ENCODE results near the gene TM4SF4.

TM4SF4 gene

DNA sequence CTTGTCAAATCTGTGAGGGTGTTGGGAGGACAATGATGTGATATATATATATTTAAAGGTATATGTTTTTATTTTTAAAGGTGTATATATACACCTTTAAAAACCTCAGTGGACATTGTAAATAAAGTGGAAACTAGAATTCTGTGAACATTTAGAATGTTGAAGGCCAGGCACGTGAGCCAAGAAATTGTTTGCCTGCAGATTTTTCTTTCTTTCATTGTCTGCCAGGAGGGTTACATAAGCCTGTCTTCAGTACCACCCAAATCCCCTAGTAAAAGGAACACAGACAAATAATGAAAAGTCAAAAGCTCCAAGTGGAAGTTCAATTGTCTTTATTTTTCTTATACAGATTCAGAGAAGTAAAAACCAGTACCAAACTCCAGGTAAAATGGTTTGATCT lies 42.4 kb downstream of the TM4SF4 start:
- Histone ChIP-seq H3K27ac (ENCODE audit: low read depth, low read length) (no peak overlapping the region), H3K27me3 (ENCODE audit: control insufficient read depth, insufficient read depth, low read length) (no peaks in the 10 kb centered on the region), H3K9me3 (ENCODE audit: control insufficient read depth, insufficient read depth, low read depth, low read length) (no peaks in the 10 kb centered on the region), H3K4me1 (ENCODE audit: control insufficient read depth, insufficient read depth, low read length) (no peaks in the 10 kb centered on the region), H3K36me3 (ENCODE audit: control insufficient read depth, insufficient read depth, low read length) (peaks cover 23% of the 10 kb centered on the region), H3K9ac (ENCODE audit: low read length) (no peak overlapping the region), H3K4me3 (ENCODE audit: low read depth, low read length) (no peak overlapping the region)

DNA sequence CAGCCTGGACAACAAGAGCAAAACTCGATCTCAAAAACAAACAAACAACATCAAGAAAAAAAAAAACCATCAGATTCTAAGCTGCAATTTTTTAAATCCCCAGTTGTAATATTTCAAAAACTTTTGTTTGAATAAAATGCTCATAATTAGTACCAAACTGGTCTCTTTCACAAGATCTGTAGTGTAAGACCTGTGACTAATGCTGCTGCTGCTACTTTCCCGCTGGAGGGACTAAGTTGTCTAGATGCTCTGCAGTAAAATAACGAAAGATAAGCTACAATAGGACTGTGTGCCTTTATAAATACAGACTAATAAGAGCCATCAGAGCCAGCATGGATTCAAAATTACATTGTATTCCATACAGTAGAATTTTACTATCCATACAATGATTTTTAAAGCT lies 45.4 kb downstream of the TM4SF4 start:
- no peak overlapping the region for H3K4me3 ChIP-seq (ENCODE audit: low read depth, low read length)
- no peak overlapping the region for H3K27ac ChIP-seq (ENCODE audit: low read depth, low read length)
- no peaks in the 10 kb centered on the region for H3K9me3 ChIP-seq (ENCODE audit: control insufficient read depth, insufficient read depth, low read depth, low read length)
- H3K9ac ChIP-seq (ENCODE audit: low read length), result no peak overlapping the region
- H3K4me1 ChIP-seq (ENCODE audit: control insufficient read depth, insufficient read depth, low read length), result no peaks in the 10 kb centered on the region
- peaks cover 40% of the 10 kb centered on the region for H3K36me3 ChIP-seq (ENCODE audit: control insufficient read depth, insufficient read depth, low read length)
- no peaks in the 10 kb centered on the region for H3K27me3 ChIP-seq (ENCODE audit: control insufficient read depth, insufficient read depth, low read length)

DNA sequence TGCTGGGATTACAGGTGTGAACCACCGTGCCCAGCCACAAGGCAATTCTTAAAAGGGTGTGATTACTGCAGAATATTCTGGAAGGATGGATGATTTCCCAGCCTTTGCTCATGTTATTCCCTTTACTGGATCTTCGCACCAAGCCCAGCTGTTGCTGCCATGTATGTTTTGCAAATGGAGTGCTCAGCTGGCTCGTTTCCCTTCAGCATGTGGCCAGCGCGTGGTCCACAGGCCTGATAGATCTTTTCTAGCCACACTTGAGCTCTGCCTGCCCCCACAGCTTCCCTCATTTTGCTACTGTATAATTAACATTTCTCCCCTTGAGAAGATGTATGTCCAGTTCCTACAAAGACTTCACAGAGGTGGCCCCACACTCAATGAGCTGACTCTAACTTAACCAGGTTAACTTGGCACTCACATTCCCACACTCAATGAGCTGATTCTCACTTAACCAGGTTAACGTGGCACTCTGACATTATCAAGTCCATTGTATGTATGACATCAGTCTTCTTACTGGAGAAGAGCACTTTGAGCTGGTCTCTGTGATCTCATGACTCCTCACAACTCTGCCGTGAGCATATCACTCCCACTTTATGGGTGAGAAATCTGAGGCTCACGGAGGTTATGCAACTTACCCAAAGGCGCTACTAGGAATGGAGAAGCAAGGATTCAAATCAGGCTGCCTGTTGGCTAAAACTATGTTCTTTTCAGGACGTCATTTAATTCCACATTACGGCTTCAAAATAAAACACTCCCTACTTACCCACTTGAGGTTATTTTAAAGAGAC lies 49.2 kb downstream of the TM4SF4 start:
- peaks cover 47% of the 10 kb centered on the region for H3K36me3 ChIP-seq (ENCODE audit: control insufficient read depth, insufficient read depth, low read length)
- H3K9me3 ChIP-seq (ENCODE audit: control insufficient read depth, insufficient read depth, low read depth, low read length), result no peaks in the 10 kb centered on the region
- H3K4me1 ChIP-seq (ENCODE audit: control insufficient read depth, insufficient read depth, low read length), result peaks cover 12% of the 10 kb centered on the region; the same call in 1 of the 2 replicates
- no peak overlapping the region for H3K27ac ChIP-seq (ENCODE audit: low read depth, low read length)
- no peak overlapping the region for H3K9ac ChIP-seq (ENCODE audit: low read length)
- H3K4me3 ChIP-seq (ENCODE audit: low read depth, low read length), result no peak overlapping the region
- no peaks in the 10 kb centered on the region for H3K27me3 ChIP-seq (ENCODE audit: control insufficient read depth, insufficient read depth, low read length)

DNA sequence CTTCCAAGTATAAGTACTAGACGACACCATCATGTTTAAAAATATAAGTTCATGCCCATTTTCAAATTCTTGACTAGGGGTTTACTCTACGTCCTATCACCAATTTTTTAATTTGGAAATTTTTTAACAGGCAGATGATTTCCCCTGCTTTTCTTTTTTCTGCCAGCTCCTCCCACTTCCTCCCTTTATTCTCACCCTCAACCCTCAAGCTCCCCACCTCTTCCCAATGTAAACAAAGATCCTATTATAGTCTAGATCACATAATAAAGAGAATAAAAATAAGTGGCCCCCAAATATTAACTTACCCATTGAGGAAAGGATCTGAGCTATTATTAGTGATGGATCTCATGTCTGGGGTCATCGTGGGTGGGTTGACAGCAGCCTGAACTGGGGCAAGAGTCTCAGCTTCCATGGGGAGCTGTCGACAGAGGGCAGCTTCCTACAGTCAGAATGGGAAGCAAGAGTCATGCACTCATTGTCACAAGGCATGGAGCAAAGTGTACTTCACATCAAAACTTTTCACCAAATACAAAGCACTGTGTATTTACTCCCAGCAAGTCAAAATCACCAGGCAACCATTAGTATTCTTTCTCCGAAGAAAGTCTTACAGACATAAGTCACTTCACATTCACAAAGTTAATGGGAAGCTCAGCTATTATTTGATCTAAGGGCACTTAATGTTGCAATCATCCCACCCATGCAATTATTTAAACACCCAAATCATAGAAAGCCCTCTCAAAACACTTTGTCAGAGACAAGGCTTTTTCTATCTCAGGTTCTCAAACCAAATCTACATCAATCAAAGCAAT lies 53.2 kb downstream of the TM4SF4 start:
- no peak overlapping the region for H3K9ac ChIP-seq (ENCODE audit: low read length)
- H3K27ac ChIP-seq (ENCODE audit: low read depth, low read length), result no peak overlapping the region
- peaks cover 15% of the 10 kb centered on the region; the same call in 1 of the 2 replicates for H3K4me1 ChIP-seq (ENCODE audit: control insufficient read depth, insufficient read depth, low read length)

DNA sequence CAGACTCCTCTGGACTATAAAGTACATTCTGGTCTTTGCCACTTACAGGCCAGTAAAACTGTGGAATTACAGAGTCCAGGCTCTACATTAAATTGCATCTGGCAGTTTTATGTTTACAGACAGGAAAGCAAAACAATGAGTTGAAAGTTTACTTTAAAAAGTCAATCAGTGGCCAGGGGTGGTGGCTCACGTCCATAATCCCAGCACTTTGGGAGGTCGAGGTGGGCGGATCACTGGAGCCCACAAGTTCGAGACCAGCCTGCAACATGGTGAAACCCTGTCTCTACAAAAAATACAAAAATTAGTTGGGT lies 53.8 kb downstream of the TM4SF4 start:
- no peak overlapping the region for H3K27ac ChIP-seq (ENCODE audit: low read depth, low read length)
- H3K4me3 ChIP-seq (ENCODE audit: low read depth, low read length), result no peak overlapping the region
- H3K27me3 ChIP-seq (ENCODE audit: control insufficient read depth, insufficient read depth, low read length), result no peaks in the 10 kb centered on the region
- no peaks in the 10 kb centered on the region for H3K9me3 ChIP-seq (ENCODE audit: control insufficient read depth, insufficient read depth, low read depth, low read length)
- peaks cover 25% of the 10 kb centered on the region for H3K36me3 ChIP-seq (ENCODE audit: control insufficient read depth, insufficient read depth, low read length)
- H3K9ac ChIP-seq (ENCODE audit: low read length), result no peak overlapping the region
- peaks cover 21% of the 10 kb centered on the region; the same call in 1 of the 2 replicates for H3K4me1 ChIP-seq (ENCODE audit: control insufficient read depth, insufficient read depth, low read length)

More for the DNA sequence above, 53.2 kb downstream of the TM4SF4 start:
- no peak overlapping the region for H3K4me3 ChIP-seq (ENCODE audit: low read depth, low read length)
- H3K9me3 ChIP-seq (ENCODE audit: control insufficient read depth, insufficient read depth, low read depth, low read length), result no peaks in the 10 kb centered on the region
- peaks cover 25% of the 10 kb centered on the region for H3K36me3 ChIP-seq (ENCODE audit: control insufficient read depth, insufficient read depth, low read length)
- no peaks in the 10 kb centered on the region for H3K27me3 ChIP-seq (ENCODE audit: control insufficient read depth, insufficient read depth, low read length)

DNA sequence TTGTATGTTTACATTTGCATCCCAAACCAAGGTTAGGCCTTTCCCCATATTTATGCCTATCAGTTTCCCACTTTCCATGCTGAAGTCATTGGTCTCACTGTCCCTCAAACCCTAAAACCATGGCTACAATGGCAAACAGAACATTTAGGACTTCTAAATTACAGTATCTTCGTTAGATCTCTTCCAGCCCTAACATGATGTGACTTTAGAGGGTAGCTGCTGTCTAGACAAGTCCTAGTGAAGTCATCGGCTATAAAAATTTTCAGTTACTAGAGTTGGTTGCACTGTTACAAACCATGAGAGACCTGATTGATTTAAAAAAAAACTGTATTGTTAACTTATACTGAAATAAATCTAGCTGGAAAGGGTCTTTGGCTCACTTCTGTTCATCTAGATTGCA lies 54.6 kb downstream of the TM4SF4 start:
- peaks cover 24% of the 10 kb centered on the region; the same call in 1 of the 2 replicates for H3K4me1 ChIP-seq (ENCODE audit: control insufficient read depth, insufficient read depth, low read length)
- no peaks in the 10 kb centered on the region for H3K27me3 ChIP-seq (ENCODE audit: control insufficient read depth, insufficient read depth, low read length)
- no peak overlapping the region for H3K4me3 ChIP-seq (ENCODE audit: low read depth, low read length)
- H3K27ac ChIP-seq (ENCODE audit: low read depth, low read length), result no peak overlapping the region
- H3K9ac ChIP-seq (ENCODE audit: low read length), result no peak overlapping the region
- peaks cover 17% of the 10 kb centered on the region for H3K36me3 ChIP-seq (ENCODE audit: control insufficient read depth, insufficient read depth, low read length)
- no peaks in the 10 kb centered on the region for H3K9me3 ChIP-seq (ENCODE audit: control insufficient read depth, insufficient read depth, low read depth, low read length)

DNA sequence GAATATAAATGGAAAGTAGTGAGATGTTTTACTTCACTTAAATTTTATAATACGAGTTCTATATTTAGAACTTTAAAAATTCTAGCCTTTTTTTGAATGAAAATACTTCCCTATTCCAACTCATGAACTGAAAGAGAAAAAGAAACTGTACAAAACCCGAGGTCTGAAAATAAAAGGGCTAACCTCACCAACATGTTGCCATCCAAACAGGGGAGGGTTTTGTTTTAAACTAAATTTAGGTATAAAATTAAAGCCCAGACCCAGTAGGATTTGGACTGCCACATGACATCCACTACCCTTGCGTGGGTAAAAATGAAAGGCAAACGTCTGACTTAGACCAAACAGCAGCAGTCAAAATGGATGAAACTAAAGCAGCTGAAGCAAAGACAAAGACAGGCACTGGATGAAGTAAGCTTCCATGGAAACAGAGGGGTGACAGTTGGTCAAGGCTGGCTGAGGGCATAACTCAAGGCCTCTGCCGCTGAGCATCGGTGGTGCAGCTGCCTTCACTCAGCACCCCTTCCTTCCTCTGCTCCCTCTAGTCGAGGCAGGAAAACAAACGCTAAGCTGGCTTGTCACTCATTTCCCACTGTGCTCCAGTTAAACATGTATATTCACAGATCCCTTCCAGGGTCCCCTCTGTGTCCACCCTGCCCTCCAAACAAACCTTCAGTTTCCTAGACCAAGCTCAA lies 58.1 kb downstream of the TM4SF4 start:
- Histone ChIP-seq H3K4me1 (ENCODE audit: control insufficient read depth, insufficient read depth, low read length) (peaks cover 52% of the 10 kb centered on the region), H3K9ac (ENCODE audit: low read length) (no peak overlapping the region), H3K9me3 (ENCODE audit: control insufficient read depth, insufficient read depth, low read depth, low read length) (no peaks in the 10 kb centered on the region), H3K27ac (ENCODE audit: low read depth, low read length) (no peak overlapping the region), H3K4me3 (ENCODE audit: low read depth, low read length) (no peak overlapping the region), H3K27me3 (ENCODE audit: control insufficient read depth, insufficient read depth, low read length) (no peaks in the 10 kb centered on the region), H3K36me3 (ENCODE audit: control insufficient read depth, insufficient read depth, low read length) (no peaks in the 10 kb centered on the region)

DNA sequence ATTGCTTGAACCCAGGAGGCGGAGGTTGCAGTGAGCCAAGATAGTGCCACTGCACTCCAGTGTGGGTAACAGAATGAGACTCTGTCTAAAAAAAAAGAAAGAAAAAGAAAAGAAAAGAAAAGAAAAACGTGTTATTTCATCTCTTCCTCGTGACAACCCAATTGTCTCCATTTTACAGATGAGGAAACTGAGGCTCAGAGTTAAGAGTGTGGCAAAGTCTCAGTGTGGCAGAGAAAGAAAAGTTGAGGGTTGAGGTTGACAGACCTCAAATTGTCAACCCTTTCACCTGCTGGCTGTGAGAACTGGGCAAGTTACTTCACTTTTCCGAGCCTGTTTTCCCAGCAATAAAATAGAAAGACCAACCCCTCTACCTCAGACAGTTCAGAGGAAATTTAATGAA lies 59.6 kb downstream of the TM4SF4 start:
- Histone ChIP-seq H3K4me3 (ENCODE audit: low read depth, low read length) (no peak overlapping the region), H3K36me3 (ENCODE audit: control insufficient read depth, insufficient read depth, low read length) (no peaks in the 10 kb centered on the region), H3K4me1 (ENCODE audit: control insufficient read depth, insufficient read depth, low read length) (peaks cover 39% of the 10 kb centered on the region), H3K9ac (ENCODE audit: low read length) (no peak overlapping the region), H3K27ac (ENCODE audit: low read depth, low read length) (no peak overlapping the region), H3K27me3 (ENCODE audit: control insufficient read depth, insufficient read depth, low read length) (no peaks in the 10 kb centered on the region), H3K9me3 (ENCODE audit: control insufficient read depth, insufficient read depth, low read depth, low read length) (no peaks in the 10 kb centered on the region)

DNA sequence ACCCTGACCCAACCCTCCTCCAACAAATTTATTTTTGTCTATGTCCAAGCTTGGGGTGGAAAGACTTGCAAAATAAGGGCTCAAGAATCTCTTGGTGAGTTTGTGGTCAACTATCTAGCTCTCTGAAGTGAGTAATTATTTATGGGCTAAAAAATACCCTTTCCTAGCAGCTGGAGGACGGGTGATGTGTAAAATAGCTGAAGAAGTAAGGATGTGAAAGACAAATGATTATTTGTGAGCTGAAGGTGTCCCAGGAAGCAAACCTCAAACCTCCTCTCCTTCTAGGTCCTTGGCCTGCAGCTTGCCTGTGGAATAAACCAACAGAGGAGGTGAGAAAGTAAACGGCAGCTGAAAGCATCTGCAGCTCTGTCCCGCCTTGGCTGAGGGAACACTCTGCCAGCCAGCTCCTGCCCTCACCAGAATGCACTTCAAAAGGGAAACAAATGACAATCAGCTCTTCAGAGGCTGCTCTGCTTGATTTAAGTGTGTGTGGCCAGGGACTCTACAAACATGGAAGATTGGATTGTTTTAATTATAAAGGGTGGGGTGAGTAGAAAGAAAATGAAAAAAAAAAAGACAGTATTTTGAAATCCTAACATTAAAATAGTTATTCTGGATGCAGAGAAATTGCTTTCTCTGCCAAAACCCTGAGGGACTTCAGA lies 60.3 kb downstream of the TM4SF4 start:
- H3K9ac ChIP-seq (ENCODE audit: low read length), result no peak overlapping the region
- H3K27me3 ChIP-seq (ENCODE audit: control insufficient read depth, insufficient read depth, low read length), result no peaks in the 10 kb centered on the region
- H3K27ac ChIP-seq (ENCODE audit: low read depth, low read length), result no peak overlapping the region
- H3K4me1 ChIP-seq (ENCODE audit: control insufficient read depth, insufficient read depth, low read length), result peaks cover 39% of the 10 kb centered on the region
- no peak overlapping the region for H3K4me3 ChIP-seq (ENCODE audit: low read depth, low read length)
- no peaks in the 10 kb centered on the region for H3K36me3 ChIP-seq (ENCODE audit: control insufficient read depth, insufficient read depth, low read length)
- no peaks in the 10 kb centered on the region for H3K9me3 ChIP-seq (ENCODE audit: control insufficient read depth, insufficient read depth, low read depth, low read length)

DNA sequence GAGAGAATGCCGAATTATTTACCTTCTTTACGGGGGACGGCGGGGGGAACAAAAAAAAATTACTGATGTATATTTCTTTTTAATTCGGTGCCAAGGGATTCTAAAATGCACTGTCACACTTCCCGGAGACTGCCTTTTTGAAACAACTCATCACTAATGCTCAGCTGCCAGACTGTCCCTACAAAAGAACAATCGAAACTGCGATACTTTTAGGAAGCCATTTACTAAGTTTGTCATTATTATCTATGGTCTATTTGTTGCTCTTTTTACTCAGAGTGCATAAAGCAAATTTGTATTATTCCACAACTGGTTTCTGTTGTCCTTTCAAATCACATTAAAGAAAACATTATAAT lies 60.8 kb downstream of the TM4SF4 start:
- Histone ChIP-seq H3K27ac (ENCODE audit: low read depth, low read length) (no peak overlapping the region), H3K36me3 (ENCODE audit: control insufficient read depth, insufficient read depth, low read length) (no peaks in the 10 kb centered on the region), H3K9ac (ENCODE audit: low read length) (no peak overlapping the region), H3K27me3 (ENCODE audit: control insufficient read depth, insufficient read depth, low read length) (no peaks in the 10 kb centered on the region), H3K4me3 (ENCODE audit: low read depth, low read length) (no peak overlapping the region), H3K4me1 (ENCODE audit: control insufficient read depth, insufficient read depth, low read length) (peaks cover 43% of the 10 kb centered on the region), H3K9me3 (ENCODE audit: control insufficient read depth, insufficient read depth, low read depth, low read length) (no peaks in the 10 kb centered on the region)
